Activated CD4-positive, alpha-beta T cell treated with anti-CD3 and anti-CD28 coated beads, Interleukin-10, Interleukin-2, amounts not matched to agents 100 ng/mL and 50 ng/mL, durations not matched to agents 16 hours and 8 hours (primary cell): Measurements from ENCODE around the gene MTX1.
"Not testable (repeated sequence)": the region's sequence is repeated elsewhere in the genome, so short reads cannot be mapped to it uniquely, and the experiment has no call there.

ENCODE experiments used
- DNase-seq: peaks from one replicate; pipeline ENCODE4 v3.0.0-alpha.2; 2020

MTX1 gene

GRCh38 chr1:155189926-155190325 is 18.6 kb upstream of the MTX1 start:
- DNase-seq, result not testable (repeated sequence)

GRCh38 chr1:155191904-155192303 is 16.6 kb upstream of the MTX1 start:
- no peak for DNase-seq

GRCh38 chr1:155192346-155193274 is 15.9 kb upstream of the MTX1 start:
- DNase-seq, result no peak

- DNase-seq, result peak; percentile 89
Measured at GRCh38 chr1:155193275-155193990, 15.1 kb upstream of the MTX1 start.

GRCh38 chr1:155193991-155194240 is 14.6 kb upstream of the MTX1 start:
- not testable (repeated sequence) for DNase-seq

- DNase-seq, result no peak
Measured at GRCh38 chr1:155195201-155196102, 13.0 kb upstream of the MTX1 start.

GRCh38 chr1:155196103-155196892 is 12.2 kb upstream of the MTX1 start:
- DNase-seq, result no peak

- DNase-seq, result no peak
Measured at GRCh38 chr1:155196893-155197638, 11.4 kb upstream of the MTX1 start.

GRCh38 chr1:155197901-155198546 is 10.5 kb upstream of the MTX1 start:
- no peak for DNase-seq

GRCh38 chr1:155198547-155198906 is 10.0 kb upstream of the MTX1 start:
- DNase-seq, result no peak

- no peak for DNase-seq
Measured at GRCh38 chr1:155199792-155200191, 8.7 kb upstream of the MTX1 start.

GRCh38 chr1:155200920-155201319 is 7.6 kb upstream of the MTX1 start:
- no peak for DNase-seq

- DNase-seq, result no peak
Measured at GRCh38 chr1:155202198-155202597, 6.3 kb upstream of the MTX1 start.

- no peak for DNase-seq
Measured at GRCh38 chr1:155202731-155203515, 5.6 kb upstream of the MTX1 start.

GRCh38 chr1:155205035-155205434 is 3.5 kb upstream of the MTX1 start:
- no peak for DNase-seq

- DNase-seq, result no peak
Measured at GRCh38 chr1:155205969-155206593, 2.4 kb upstream of the MTX1 start.

- peak; percentile 91 for DNase-seq
Measured at GRCh38 chr1:155206891-155207805, 1.3 kb upstream of the MTX1 start.

- DNase-seq, result no peak
Measured at GRCh38 chr1:155207806-155208540, 522 bp upstream of the MTX1 start, which contains the start of gene THBS3. Gene THBS3, minus strand, starts transcription at chr1:155207897. Its CDS starts 21 bp downstream, at chr1:155207876.
